HepG2 (cell line): ENCODE measurements around the gene TMEM164. TPM values are rescaled to one million over a fixed set of nuclear protein-coding genes. Genes with fewer than 3 reads are reported as not detected.

ENCODE experiments used
- ATAC-seq: fragments of 200-7000 bp; cut with Tn5 transposase; 3 replicates; pipeline ENCODE4 v1.9.1; 2020; ENCODE audit warnings: mild to moderate bottlenecking, moderate library complexity
- BruUV-seq: library from RNA; stranded (reverse); fragments of 400-500 nt; replicated peaks from 2 replicates; lab custom pipeline; 2021; lab: Mats Ljungman, UMichigan
- CTCF ChIA-PET: fragments of 300-600 bp; formaldehyde crosslinking; extraction: SDS; loops from one replicate; lab custom pipeline; 2021; ENCODE audit warnings: low total read pairs, inconsistent platforms, low intra/inter-chr PET ratio; lab: Yijun Ruan, JAX
- POLR2A ChIA-PET: fragments of 350-600 bp; sonication (Branson Sonifier 250); formaldehyde crosslinking; loops from one replicate; lab custom pipeline; 2020; ENCODE audit warnings: antibody characterized with exemption, inconsistent platforms; lab: Yijun Ruan, JAX
- DNase-seq: peaks from one replicate; pipeline ENCODE4 v3.0.0-alpha.2; 2015; ENCODE audit warnings: low spot score
- FAIRE-seq: peaks from 3 replicates; lab custom pipeline; 2011; peaks lifted over from hg19 to GRCh38; lab: Jason Lieb, UNC
- H2AFZ ChIP-seq: one replicate; pipeline ENCODE4 v1.6.1; 2011; ENCODE audit warnings: low read length, inconsistent platforms
- H3K27ac ChIP-seq: fragments of 300-600 bp; 3 replicates; pipeline ENCODE4 v1.8.0; 2011; ENCODE audit warnings: mixed run types, mild to moderate bottlenecking, mixed read lengths, low read length, inconsistent platforms; ENCODE audit not compliant: insufficient read depth; ENCODE audit errors: extremely low read length
- H3K27me3 ChIP-seq, 2 experiments: fragments of 200-600 bp in 1 of 2; 2 replicates in 1 of 2; 3 replicates in 1 of 2; pipeline versions ENCODE4 v1.6.0 to v1.8.0; 2011; ENCODE audit warnings: low read length in 2 of 2, mild to moderate bottlenecking in 2 of 2, moderate library complexity in 2 of 2, inconsistent platforms in 1 of 2; ENCODE audit not compliant: insufficient read depth in 2 of 2, control insufficient read depth in 1 of 2
- H3K36me3 ChIP-seq, 2 experiments: fragments of 200-600 bp in 1 of 2; replicated peaks in 1 of 2; 2 replicates in 1 of 2; 3 replicates in 1 of 2; pipeline versions ENCODE4 v1.5.1 to v1.8.0; 2011; ENCODE audit warnings: low read length in 2 of 2, inconsistent platforms in 1 of 2; ENCODE audit not compliant: insufficient read depth in 2 of 2, control insufficient read depth in 1 of 2
- H3K4me1 ChIP-seq: 2 replicates; pipeline ENCODE4 v1.5.1; 2012; ENCODE audit warnings: low read length, inconsistent platforms; ENCODE audit not compliant: insufficient read depth
- H3K4me2 ChIP-seq: 2 replicates; pipeline ENCODE4 v1.6.0; 2011; ENCODE audit warnings: low read depth, low read length, inconsistent platforms
- H3K4me3 ChIP-seq, 3 experiments: fragments of 200-600 bp in 1 of 3; sonication (generic), shearing (Covaris generic) in 1 of 3; replicated peaks in 1 of 3; 2 replicates each; pipeline ENCODE4 v1.5.1; 2011 to 2016; ENCODE audit warnings: low read length in 3 of 3, inconsistent platforms in 2 of 3, low read depth in 2 of 3, mild to moderate bottlenecking in 2 of 3, control low read depth in 1 of 3, mixed read lengths in 1 of 3; ENCODE audit not compliant: insufficient read depth in 1 of 3
- H3K79me2 ChIP-seq: one replicate; pipeline ENCODE4 v1.6.1; 2011; ENCODE audit warnings: low read length, inconsistent platforms; ENCODE audit not compliant: insufficient read depth
- H3K9ac ChIP-seq: 2 replicates; pipeline ENCODE4 v1.6.0; 2011; ENCODE audit warnings: mild to moderate bottlenecking, low read depth, low read length, inconsistent platforms; ENCODE audit not compliant: insufficient read depth
- H3K9me3 ChIP-seq: 2 replicates; pipeline ENCODE4 v1.5.1; 2012; ENCODE audit warnings: mild to moderate bottlenecking, low read length
- H4K20me1 ChIP-seq: 2 replicates; pipeline ENCODE4 v1.6.0; 2011; ENCODE audit warnings: inconsistent platforms, mild to moderate bottlenecking, low read length, moderate library complexity; ENCODE audit not compliant: insufficient read depth
- PAX8 ChIP-seq: sonication (generic); formaldehyde crosslinking; IDR thresholded peaks from 2 replicates; pipeline ENCODE4 v1.8.0; 2022; ENCODE audit warnings: mild to moderate bottlenecking, missing genetic modification reagents, borderline replicate concordance
- ZBTB21 ChIP-seq: sonication (generic); formaldehyde crosslinking; IDR thresholded peaks from 2 replicates; pipeline ENCODE4 v1.4.0; 2020; ENCODE audit warnings: missing genetic modification reagents
- ZFP90 ChIP-seq: sonication (generic); formaldehyde crosslinking; IDR thresholded peaks from 2 replicates; pipeline ENCODE4 v1.8.0; 2022; ENCODE audit warnings: missing genetic modification reagents, mild to moderate bottlenecking, inconsistent platforms, borderline replicate concordance
- ZNF33B ChIP-seq: sonication (generic); formaldehyde crosslinking; IDR thresholded peaks from 2 replicates; pipeline ENCODE4 v1.5.1; 2020; ENCODE audit warnings: mild to moderate bottlenecking, missing genetic modification reagents
- ZNF557 ChIP-seq: sonication (generic); formaldehyde crosslinking; IDR thresholded peaks from 2 replicates; pipeline ENCODE4 v1.4.0; 2020; ENCODE audit warnings: missing genetic modification reagents
- WGBS: methylation state at CpG from one replicate; pipeline ENCODE4 v1.1.6; 2017; ENCODE audit warnings: low lambda C conversion rate; 5-methylcytosine and 5-hydroxymethylcytosine counted together
- in situ Hi-C: cut with HindIII; loops from 2 replicates; pipeline ENCODE4 v1.10.0; 2017; ENCODE audit warnings: low pct_unique_long_range_greater_than_20kb; ENCODE audit not compliant: extremely low pct_ligation_motif_present
- intact Hi-C: fragments of 100-400 bp; cut with micrococcal nuclease; formaldehyde crosslinking; loops from one replicate; pipeline ENCODE4 v1.10.0; 2022; ENCODE audit not compliant: unreplicated experiment
- polyA plus RNA-seq, 8 experiments: library from polyadenylated mRNA; depleted of rRNA in 3 of 8; stranded (reverse) in 7 of 8; unstranded in 1 of 8; fragments of >200 nt; fragmentation: Illumina TruSeq in 4 of 8; extraction: Trizol in 4 of 8; gene quantifications; 2 replicates each; pipeline versions ENCODE4 v1.2.1 to v1.2.3, GENCODE V29; 2011 to 2016; ENCODE audit warnings: low read depth in 4 of 8, missing spikeins in 1 of 8, mixed read lengths in 1 of 8; ENCODE audit not compliant: insufficient read depth in 1 of 8
- total RNA-seq, 5 experiments: library from RNA; depleted of rRNA; stranded (reverse); fragments of >200 nt; fragmentation: Illumina TruSeq; extraction: Trizol; gene quantifications; 2 replicates each; pipeline ENCODE4 v1.2.3, GENCODE V29; 2016; ENCODE audit warnings: low read depth in 1 of 5
- TF ChIP-seq, protein P1 (sequence below): sonication (generic); formaldehyde crosslinking; conservative IDR thresholded peaks from 2 replicates; pipeline ENCODE4 v1.4.0; 2020; ENCODE audit warnings: missing genetic modification reagents
- TF ChIP-seq, protein P2 (sequence below): sonication (generic); formaldehyde crosslinking; IDR thresholded peaks from 2 replicates; pipeline ENCODE4 v1.8.1; 2023; ENCODE audit warnings: missing genetic modification reagents, mild to moderate bottlenecking, borderline replicate concordance
- TF ChIP-seq, protein P3 (sequence below): sonication (generic); formaldehyde crosslinking; IDR thresholded peaks from 2 replicates; pipeline ENCODE4 v1.4.0; 2020; ENCODE audit warnings: low read depth, missing genetic modification reagents

The TMEM164 gene
- total and polyA plus RNA-seq, 2 of the 13 experiments (the other 11 are each of a cell fraction or from before 2014, with no cell fraction given) = 5.8 to 13.2 TPM

DNA sequence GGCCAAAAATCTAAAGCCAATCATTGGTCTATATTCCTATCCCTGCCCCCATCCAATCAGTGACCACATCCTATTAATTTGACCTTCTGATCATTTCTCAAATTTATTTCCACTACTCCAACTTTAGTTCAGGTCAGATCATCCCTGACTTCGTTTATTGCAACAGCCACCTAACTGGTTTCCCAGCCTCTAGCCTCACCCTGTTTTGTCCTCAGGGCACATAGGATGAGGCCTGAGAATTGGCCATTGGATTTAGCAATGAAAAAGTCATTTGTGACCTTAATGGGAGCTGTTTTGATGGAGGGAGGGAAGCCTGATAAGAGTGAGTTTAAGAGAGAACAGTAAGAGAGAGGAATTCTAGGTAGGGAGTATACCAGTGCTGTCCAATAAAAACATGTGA is 160.0 kb downstream of the TMEM164 start:
- no TSS peak for BruUV-seq
- no peak overlapping the region for H2AFZ ChIP-seq
- FAIRE-seq (no peak), DNase-seq (no peak), ATAC-seq (no peak)
- no peaks in the 10 kb centered on the region for H3K9me3 ChIP-seq
- TF ChIP-seq PAX8 (CRISPR knock-in tag) (no peak), ZNF557 (no peak), ZBTB21 (no peak), ZNF33B (no peak), ZFP90 (CRISPR knock-in tag) (no peak)
- TF ChIP-seq, protein P1, sequence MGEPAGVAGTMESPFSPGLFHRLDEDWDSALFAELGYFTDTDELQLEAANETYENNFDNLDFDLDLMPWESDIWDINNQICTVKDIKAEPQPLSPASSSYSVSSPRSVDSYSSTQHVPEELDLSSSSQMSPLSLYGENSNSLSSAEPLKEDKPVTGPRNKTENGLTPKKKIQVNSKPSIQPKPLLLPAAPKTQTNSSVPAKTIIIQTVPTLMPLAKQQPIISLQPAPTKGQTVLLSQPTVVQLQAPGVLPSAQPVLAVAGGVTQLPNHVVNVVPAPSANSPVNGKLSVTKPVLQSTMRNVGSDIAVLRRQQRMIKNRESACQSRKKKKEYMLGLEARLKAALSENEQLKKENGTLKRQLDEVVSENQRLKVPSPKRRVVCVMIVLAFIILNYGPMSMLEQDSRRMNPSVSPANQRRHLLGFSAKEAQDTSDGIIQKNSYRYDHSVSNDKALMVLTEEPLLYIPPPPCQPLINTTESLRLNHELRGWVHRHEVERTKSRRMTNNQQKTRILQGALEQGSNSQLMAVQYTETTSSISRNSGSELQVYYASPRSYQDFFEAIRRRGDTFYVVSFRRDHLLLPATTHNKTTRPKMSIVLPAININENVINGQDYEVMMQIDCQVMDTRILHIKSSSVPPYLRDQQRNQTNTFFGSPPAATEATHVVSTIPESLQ (CRISPR knock-in tag) = no peak
- TF ChIP-seq, protein P2, sequence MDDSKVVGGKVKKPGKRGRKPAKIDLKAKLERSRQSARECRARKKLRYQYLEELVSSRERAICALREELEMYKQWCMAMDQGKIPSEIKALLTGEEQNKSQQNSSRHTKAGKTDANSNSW (CRISPR knock-in tag) = no peak
- TF ChIP-seq, protein P3, sequence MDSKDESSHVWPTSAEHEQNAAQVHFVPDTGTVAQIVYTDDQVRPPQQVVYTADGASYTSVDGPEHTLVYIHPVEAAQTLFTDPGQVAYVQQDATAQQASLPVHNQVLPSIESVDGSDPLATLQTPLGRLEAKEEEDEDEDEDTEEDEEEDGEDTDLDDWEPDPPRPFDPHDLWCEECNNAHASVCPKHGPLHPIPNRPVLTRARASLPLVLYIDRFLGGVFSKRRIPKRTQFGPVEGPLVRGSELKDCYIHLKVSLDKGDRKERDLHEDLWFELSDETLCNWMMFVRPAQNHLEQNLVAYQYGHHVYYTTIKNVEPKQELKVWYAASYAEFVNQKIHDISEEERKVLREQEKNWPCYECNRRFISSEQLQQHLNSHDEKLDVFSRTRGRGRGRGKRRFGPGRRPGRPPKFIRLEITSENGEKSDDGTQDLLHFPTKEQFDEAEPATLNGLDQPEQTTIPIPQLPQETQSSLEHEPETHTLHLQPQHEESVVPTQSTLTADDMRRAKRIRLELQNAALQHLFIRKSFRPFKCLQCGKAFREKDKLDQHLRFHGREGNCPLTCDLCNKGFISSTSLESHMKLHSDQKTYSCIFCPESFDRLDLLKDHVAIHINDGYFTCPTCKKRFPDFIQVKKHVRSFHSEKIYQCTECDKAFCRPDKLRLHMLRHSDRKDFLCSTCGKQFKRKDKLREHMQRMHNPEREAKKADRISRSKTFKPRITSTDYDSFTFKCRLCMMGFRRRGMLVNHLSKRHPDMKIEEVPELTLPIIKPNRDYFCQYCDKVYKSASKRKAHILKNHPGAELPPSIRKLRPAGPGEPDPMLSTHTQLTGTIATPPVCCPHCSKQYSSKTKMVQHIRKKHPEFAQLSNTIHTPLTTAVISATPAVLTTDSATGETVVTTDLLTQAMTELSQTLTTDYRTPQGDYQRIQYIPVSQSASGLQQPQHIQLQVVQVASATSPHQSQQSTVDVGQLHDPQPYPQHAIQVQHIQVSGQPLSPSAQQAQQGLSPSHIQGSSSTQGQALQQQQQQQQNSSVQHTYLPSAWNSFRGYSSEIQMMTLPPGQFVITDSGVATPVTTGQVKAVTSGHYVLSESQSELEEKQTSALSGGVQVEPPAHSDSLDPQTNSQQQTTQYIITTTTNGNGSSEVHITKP (CRISPR knock-in tag) = no peak
- WGBS = 55% methylated on average over 1 of the region's 1 CpG
- no peak overlapping the region for H3K4me3 ChIP-seq
- H3K4me2 ChIP-seq = no peak overlapping the region
- no peaks in the 10 kb centered on the region for H3K27me3 ChIP-seq
- no peak overlapping the region for H3K27ac ChIP-seq
- ChIA-PET POLR2A (no interaction called here), CTCF (no interaction called here)
- H3K9ac ChIP-seq = no peak overlapping the region
- H4K20me1 ChIP-seq = no peaks in the 10 kb centered on the region
- H3K36me3 ChIP-seq = no peaks in the 10 kb centered on the region
- in situ Hi-C loops = loop anchor here (25.0 kb wide), 1 partner anchor 674 kb away; no protein-coding TSS in a partner anchor
- intact Hi-C loops = no loop called here
- no peaks in the 10 kb centered on the region for H3K79me2 ChIP-seq
- no peaks in the 10 kb centered on the region for H3K4me1 ChIP-seq
